GM21367 (cell line): ENCODE measurements around the gene APPBP2.
"Not testable (repeated sequence)": the region's sequence is repeated elsewhere in the genome, so short reads cannot be mapped to it uniquely, and the experiment has no call there.

Source experiments
- ATAC-seq: cut with Tn5 transposase; IDR thresholded peaks from one replicate; pipeline ENCODE4 v1.9.1; 2021; ENCODE audit not compliant: unreplicated experiment

Gene APPBP2

DNA sequence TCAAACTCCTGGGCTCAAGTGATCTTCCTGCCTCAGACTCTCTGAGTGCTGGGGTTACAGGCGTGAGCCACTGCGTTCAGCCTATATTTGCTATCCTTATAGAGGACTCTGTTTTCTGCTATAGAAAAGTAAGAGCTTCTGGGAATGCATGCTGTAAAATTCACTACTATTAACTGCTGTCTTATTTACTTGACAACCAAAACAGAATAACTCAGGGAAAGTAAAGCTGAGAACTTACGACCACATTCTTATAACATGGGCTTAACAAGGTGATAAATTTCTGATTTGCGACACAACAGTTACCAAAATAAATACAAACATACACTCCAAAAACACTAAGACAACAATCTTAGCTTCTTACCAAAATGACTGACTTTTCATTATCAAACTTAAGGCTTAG lies 23.9 kb downstream of the APPBP2 start:
- ATAC-seq, result no peak

DNA sequence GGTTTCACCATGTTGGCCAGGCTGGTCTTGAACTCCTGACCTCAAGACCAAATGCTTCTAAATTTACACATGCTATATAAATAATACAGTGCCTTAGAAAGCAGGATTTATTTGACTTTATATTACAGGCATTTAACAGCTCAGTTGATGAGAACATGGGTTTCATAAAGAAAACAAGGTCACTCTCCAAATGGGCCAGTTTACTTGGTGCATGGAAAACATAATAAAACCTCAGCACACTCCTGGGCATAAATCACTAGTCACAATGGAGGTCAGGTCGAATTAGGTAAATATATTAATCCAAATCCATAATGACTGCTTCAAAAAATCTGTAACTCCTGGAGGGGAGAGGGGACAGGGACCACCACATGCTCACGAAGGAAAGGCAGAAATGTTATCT lies 24.5 kb downstream of the APPBP2 start:
- no peak for ATAC-seq

DNA sequence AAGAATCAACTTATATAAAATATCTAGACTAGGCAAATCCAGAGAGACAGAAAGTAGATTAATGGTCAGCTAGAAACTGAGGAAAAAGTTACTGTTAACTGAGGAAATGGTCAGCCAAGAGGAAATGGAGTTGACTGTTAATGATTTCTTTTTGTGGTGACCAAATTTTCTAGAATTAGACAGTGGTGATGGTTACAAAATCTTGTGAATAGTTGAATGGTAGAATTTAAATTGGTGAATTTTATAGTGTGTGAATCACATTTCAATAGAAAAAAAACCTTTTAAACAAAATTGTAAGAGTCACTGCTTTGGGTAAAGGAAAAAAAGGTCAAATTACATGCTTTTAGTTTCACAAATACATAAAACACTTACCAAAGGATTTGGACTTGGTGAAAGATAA lies 30.0 kb downstream of the APPBP2 start:
- no peak for ATAC-seq

DNA sequence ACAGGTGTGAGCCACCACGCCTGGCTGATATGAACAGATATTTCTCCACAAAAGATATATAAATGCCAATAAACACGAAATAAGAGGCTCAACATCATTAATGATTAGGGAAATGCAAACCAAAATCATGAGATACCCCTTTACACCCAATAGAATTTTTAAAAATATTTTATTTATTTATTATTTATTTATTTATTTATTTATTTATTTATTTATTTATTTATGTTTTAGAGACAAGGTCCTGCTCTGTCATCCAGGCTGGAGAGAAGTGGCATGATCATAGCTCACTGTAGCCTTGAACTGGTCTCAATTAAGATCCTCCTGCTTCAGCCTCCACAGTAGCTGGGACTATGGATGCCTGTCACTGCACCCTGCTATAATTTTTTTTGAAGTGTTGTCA lies 30.8 kb downstream of the APPBP2 start:
- no peak for ATAC-seq

DNA sequence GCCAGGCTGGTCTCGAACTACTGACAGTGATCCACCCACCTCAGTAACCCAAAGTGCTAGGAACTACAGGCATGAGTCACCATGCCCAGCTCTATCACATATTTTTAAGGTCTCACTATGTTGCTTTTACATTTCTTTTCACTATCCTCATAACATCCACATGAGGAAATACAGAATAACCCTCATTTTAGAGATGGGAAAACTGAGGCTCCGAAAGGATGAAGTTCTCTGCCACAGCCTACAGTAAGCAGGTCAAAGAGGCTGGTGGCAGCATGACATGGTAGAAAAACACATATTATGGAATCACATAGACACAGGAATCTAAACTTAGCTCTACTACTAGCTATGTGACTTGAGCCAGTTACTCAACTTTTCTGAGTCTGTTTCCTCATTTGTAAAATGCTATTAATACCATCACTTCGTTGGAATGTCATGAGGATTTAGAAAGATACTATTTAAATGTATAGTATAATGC lies 32.2 kb downstream of the APPBP2 start:
- no peak for ATAC-seq

DNA sequence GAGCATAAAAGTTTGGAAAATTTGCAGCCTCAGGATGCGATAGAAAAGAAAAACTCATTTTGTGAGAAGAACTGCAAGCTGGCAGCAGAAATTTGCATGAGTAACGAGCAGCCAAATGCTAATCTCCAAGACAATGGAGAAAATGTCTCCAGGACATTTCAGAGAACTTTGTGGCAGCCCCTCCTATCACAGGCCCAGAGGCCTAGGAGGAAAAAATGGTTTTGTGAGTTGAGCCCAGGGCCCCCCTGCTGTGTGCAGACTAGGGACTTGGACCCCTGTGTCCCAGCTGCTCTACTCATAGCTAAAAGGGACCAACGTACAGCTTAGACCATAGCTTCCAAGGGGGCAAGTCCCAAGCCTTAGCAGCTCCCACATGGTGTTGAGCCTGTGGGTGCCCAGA lies 34.3 kb downstream of the APPBP2 start:
- no peak for ATAC-seq

DNA sequence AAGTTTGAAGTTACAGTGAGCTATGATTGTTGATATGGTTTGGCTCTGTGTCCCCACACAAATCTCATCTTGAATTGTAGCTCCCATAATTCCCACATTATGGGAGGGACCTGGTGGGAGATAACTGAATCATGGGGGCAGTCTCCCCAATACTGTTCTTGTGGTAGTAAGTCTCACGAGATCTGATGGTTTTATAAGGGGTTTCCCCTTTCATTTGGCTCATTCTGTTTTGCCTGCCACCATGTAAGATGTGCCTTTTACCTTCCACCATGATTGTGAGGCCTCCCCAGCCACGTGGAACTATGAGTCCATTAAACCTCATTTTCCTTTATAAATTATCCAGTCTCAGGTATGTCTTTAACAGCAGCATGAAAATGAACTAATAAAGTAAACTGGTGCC lies 35.4 kb downstream of the APPBP2 start:
- ATAC-seq, result not testable (repeated sequence)

DNA sequence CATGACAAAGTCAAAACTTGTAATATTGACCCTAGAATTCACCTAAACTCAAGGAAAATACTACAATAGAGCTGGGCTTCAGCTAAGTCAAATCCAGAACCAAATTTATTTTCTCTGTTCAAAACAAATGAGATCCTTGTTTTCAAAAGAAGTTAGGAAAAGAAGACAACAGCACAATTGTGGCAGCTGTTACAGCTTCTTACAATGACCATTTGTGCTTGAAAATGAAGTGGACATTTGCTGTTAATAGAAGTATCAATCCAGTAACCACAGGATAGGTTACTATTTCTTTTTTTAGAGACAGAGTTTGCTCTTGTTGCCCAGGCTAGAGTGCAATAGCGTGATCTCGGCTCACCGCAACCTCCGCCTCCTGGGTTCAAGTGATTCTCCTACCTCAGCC lies 44.4 kb downstream of the APPBP2 start:
- no peak for ATAC-seq

DNA sequence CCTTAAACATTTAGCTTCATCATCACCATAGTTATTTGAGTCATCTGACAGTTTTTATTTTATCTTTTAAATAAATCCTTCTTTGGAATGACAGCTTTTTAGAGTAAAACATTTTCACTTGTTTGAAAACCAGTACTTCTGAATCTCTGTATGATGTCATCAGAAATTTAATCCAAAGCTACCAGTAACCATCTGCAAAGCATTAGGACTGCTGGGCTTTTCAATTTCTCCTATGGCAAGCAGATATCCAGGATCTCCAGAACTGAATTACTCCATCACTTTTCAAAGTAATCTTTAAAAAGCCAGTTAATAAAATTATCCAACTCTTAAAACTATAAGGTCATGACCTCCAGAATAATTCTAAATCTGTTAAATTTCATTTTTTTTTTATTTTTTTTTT lies 52.3 kb downstream of the APPBP2 start:
- ATAC-seq, result no peak

DNA sequence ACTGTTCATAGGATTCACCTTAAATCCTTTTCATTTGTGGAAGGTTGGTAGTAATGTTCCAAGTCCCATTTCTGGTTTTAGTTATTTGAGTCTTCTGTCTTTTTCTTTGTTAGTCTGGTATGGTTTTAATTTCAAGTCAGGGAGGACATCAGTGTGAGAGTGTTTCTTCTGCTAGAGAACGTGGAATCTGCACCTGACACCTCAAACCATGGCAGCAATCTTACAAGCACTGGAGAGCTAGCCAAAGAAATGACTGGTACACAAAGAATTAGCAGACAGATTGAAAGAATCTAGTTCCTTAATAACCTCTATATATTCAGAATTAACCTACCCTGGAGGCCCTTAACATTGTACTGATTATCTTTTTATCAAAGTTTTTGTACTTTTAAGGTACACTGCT lies 53.6 kb downstream of the APPBP2 start:
- ATAC-seq, result no peak

DNA sequence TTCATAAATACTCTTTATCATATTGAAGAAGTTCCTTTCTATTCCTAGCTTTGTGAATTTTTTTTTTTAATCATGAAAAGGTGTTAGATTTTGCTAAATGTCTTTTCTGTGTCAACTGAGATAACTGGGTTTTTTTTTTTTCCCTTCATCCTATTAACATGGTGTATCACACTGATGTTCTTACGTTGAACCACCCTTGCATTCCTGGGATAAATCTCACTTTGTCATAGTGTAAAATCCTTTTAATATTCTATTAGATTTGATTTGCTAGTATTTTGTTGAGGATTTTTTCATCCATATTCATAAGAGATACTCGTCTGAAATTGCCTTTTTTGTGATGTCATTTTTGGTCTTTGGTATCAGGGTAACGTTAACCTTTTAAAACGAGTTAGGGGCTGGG lies 54.6 kb downstream of the APPBP2 start:
- no peak for ATAC-seq

DNA sequence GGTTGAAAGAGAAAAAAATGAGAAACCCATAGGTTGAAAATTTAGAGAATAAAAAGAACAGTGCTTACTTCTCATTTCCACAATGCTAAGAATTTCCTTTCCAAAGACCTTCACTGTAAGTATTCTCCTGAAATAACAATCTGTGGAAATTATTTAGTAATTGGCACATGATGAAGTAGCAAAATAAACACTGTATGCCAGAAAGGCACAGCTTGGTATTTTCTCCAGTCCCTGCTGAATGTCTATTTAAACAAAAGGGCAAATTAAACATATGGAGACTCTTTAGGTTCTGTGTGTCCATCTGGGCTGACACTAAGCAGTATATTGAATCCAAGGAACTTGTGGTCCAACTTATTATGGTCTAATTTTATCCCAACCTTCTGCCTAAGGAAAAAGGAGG lies 57.7 kb downstream of the APPBP2 start:
- ATAC-seq, result no peak

DNA sequence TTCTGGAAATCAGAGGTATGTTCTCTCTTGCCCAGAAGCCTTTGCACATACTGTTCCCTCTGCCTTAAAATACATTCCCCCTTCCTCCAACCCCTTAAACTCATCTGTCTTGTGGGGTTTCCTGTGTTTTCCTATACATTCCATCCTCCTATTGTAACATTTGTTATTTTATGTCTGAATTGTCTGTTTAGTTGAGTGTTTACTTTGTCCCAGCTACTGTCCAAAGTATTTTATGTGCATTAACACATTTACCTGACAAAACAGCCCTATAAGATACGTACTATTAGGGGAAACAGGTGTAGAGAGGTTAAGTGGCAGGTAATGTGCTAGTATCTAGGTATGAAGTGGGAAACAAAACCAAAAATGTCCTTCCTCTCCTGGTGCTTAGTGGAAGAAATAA lies 61.7 kb downstream of the APPBP2 start:
- no peak for ATAC-seq

DNA sequence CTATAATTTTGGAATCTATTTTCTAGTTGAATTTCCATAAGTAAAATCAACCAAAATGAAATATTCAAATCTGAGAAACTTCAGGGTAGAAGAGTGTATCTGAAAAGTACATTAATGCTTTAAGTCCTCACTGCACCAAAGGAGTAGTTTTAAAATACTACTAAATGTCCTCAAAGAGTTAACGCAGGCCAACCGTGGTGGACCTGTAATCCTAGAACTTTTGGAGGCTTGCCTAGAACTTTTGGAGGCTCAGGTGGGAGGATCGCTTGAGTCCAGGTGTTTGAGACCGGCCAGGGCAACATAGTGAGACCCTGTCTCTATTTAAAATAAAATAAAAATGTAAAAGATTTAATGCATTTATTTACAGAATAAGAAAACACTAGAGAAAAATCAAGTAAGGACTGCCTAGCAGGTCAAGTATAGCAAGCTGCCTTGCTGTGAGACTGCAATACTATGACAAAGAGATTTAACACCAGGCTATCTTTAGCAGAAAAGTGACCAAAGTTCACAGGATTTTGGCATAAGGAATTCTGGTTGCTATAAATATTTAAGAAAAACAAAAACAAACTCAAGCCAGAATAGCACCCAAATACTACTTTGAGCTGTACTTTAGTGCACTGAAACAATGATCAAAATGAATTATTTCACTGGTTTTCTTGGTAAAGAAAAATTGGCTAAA lies 62.7 kb downstream of the APPBP2 start:
- ATAC-seq, result no peak

DNA sequence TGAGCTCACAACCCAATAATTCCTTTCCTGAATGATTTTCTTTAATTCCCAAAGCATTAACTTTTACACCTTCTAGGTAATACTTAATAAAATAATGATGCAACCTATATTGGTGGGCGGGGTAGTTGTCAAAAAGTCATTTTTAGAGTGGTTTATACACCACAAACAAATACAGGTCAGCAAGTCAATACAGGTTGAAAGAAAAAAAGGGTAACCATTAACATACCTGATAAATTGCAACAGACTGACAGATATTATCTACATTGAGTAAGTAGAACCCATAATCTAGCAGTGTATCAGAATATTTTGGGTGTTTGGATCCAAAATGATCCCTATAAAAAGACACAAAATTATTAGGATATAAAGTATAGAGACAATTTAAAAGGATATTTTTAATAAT lies 64.5 kb downstream of the APPBP2 start:
- no peak for ATAC-seq

DNA sequence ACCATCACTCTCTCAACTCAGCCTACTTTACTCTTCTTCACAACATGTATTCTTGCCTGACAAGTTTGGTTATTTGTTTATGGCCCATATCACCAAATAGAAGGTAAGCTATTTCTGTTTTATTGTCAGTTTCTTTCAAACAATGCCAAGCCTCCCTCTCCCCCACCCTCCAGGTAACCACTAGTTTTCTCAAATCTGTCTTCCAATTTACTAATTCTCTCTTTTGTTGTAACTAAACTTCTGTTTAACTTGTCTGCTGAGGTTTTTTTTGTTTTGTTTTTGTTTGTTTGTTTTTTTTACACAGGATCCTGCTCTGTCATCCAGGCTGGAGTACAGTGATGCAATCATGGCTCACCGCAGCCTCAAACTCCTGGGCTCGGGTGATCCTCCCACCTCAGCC lies 68.9 kb downstream of the APPBP2 start:
- ATAC-seq, result no peak

DNA sequence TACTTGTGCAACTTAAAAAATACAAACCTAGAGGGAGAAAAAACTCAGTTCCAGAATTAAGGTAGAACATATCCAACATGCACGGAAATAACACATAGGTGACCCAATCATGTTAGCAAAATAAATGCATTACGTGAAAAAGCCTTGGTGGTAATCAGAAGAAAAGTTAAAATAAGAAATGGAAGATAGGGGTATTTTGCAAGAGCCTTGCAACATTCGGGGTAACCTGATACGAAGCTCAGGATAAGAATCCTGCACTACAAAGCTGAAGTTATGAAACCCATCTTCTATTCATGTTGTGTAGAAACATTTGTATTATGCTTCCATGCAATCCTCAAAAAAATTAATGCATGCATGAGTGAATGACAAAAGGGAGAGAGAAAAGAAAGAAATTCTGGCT lies 70.7 kb downstream of the APPBP2 start:
- ATAC-seq, result no peak

DNA sequence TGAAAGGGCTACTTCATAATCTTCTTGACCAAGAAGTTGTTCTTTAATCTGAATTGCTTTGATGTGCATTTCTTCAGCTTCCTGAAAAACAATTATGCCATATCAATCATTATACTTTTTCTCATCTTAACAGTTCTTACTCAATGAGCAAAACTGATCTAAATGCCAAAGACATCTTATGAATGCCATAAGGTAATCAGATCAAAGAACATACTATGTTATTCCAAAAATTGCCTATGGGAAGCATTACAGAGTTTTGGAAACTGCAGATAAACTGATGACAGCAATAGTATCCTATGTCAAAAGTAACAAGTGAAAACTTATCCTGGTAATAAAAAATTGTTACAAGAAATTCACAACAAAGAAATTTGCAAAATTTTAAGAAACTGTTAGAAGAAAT lies 74.1 kb downstream of the APPBP2 start:
- ATAC-seq, result no peak

DNA sequence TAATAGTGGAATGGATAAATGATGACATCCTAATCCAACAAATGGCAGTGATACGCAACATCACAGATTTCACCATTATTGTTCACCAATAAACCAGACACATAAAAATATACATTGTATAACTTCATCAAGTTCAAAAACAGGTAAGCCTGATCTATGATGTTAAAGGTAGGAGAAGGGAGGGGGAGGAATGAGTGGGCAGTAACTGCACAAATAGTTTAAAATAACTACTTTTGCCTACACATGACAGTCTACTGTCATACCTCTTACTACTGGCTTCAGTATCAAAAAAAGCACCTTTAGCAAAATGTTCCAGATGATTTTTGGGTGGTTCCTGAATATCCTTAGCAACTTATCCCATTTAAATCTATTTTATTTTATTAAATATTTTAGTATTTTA lies 75.0 kb downstream of the APPBP2 start:
- ATAC-seq, result no peak

DNA sequence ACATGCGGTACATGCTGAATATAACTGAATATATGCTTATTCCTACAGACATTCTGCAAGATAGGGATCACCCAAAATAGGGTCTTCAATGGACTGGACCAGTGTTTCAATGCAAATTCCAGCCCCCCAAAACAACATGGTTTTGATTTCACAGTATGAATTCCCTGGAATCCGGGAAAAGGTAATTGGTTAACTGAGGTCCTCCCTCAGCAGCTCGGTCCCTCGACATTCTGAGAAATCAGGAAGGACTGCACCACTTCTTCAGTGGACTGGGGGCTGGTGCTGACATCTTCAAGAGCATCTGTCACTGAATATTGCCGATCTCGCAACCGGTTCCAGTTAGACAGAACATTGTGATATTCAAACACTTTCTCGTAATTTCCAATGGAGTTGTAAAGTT lies 78.7 kb downstream of the APPBP2 start:
- ATAC-seq, result no peak

DNA sequence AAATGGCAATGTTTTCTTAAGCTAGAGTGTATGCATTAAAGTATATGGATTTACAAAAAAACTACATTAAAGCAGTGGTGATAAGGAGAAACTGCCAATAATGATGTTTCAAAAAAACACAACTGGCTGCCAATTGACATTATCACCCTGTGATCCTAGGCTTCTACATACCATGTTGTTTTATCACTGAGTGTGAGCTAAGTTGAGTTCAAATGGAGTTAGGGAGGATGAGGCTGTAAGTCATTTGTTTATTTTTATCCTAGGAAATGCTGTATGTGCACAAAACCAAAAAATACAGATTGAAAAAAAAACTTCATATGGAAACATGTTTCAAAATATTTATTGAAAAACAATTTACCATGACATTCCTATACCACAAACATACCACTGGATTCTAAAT lies 80.9 kb downstream of the APPBP2 start:
- ATAC-seq, result no peak

DNA sequence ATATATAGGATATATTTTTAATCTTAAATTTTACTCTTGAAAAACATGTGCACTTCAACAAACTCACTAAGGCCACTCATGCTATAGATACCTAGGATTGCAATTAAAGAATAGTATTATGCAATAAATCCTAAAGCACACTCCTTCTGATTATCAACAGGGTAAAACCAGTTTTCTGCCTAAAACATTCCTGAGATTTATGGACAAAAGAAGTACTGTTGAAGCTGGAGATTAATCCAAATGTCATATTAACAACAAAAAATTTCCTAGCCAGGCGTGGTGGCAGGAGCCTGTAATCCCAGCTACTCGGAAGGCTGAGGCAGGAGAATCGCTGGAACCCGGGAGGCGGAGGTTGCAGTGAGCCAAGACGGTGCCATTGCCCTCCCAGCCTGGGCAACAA lies 82.3 kb downstream of the APPBP2 start:
- ATAC-seq, result no peak
